Heart right ventricle (tissue), 16 donors: ENCODE results near the gene DES. TPM values are rescaled to one million over a fixed set of nuclear protein-coding genes. Genes with fewer than 3 reads are reported as not detected.

Experiments
- ATAC-seq, 8 donors: fragments of 200-7000 bp; cut with Tn5 transposase; one replicate each; pipeline ENCODE4 v1.9.1; 2020; ENCODE audit warnings: mild to moderate bottlenecking in 8 of 8, moderate library complexity in 8 of 8, moderate number of reproducible peaks in 1 of 8
- DNase-seq, 2 donors: peaks; one replicate each; pipeline ENCODE4 v3.0.0-alpha.2; 2020
- H3K27ac ChIP-seq, 10 donors: fragments of 200-600 bp; sonication (generic) in 2 of 10; one replicate each; pipeline versions ENCODE4 v1.5.0 to v1.8.0; 2020 to 2022; ENCODE audit warnings: mild to moderate bottlenecking in 3 of 10
- H3K27me3 ChIP-seq, 7 donors: fragments of 200-600 bp; one replicate each; pipeline ENCODE4 v1.8.0; 2021 to 2022; ENCODE audit warnings: mild to moderate bottlenecking in 2 of 7
- H3K36me3 ChIP-seq, 9 donors: fragments of 200-600 bp; sonication (generic) in 1 of 9; one replicate each; pipeline versions ENCODE4 v1.5.0 to v1.8.0; 2020 to 2022; ENCODE audit warnings: mild to moderate bottlenecking in 2 of 9
- H3K4me1 ChIP-seq, 9 donors: fragments of 200-600 bp; sonication (generic) in 1 of 9; one replicate each; pipeline versions ENCODE4 v1.5.0 to v1.8.0; 2020 to 2022; ENCODE audit warnings: mild to moderate bottlenecking in 4 of 9
- H3K4me3 ChIP-seq, 10 donors: fragments of 200-600 bp; sonication (generic) in 2 of 10; one replicate each; pipeline versions ENCODE4 v1.5.0 to v1.8.0; 2020 to 2022; ENCODE audit warnings: mild to moderate bottlenecking in 7 of 10, moderate library complexity in 2 of 10
- H3K9me3 ChIP-seq, 11 donors: fragments of 200-600 bp in 10 of 11; sonication (generic) in 2 of 11; one replicate each; pipeline versions ENCODE4 v1.5.0 to v1.8.0; 2013 to 2022; ENCODE audit warnings: mild to moderate bottlenecking in 2 of 11, control low read depth in 1 of 11, moderate library complexity in 1 of 11
- WGBS, 2 donors: extraction: QIAGEN DNeasy Blood & Tissue Kit; methylation state at CpG; one replicate each; pipeline ENCODE4 v1.1.7; 2013; ENCODE audit warnings: inconsistent platforms in 1 of 2; 5-methylcytosine and 5-hydroxymethylcytosine counted together
- intact Hi-C, 10 donors: fragments of 100-400 bp; cut with DNase I; formaldehyde crosslinking; loops; one replicate each; pipeline versions ENCODE4 v1.11.1 to v1.14.2; 2022
- polyA plus RNA-seq, 2 donors: library from polyadenylated mRNA; stranded (reverse); fragments of 200-250 nt; gene quantifications; one replicate each; pipeline ENCODE4 v1.2.3, GENCODE V29; 2013
- total RNA-seq, 10 donors: library from RNA; stranded (reverse); fragmentation: NEBNext Ultra II Directional in 3 of 10; extraction: Animal tissue kit (Norgen Biotek cat#: 25700) in 3 of 10; gene quantifications; one replicate each; pipeline versions ENCODE4 v1.2.1 to v1.2.4, GENCODE V29; 2021 to 2023
- TF ChIP-seq, protein P1 (sequence below), 9 donors: fragments of 200-600 bp; sonication (generic) in 2 of 9; IDR thresholded peaks; one replicate each; pipeline versions ENCODE4 v1.5.0 to v1.8.0; 2021 to 2022; ENCODE audit warnings: antibody characterized with exemption in 9 of 9, mild to moderate bottlenecking in 5 of 9, moderate library complexity in 1 of 9
- donor health status: Arrhythmogenic right ventricular cardiomyopathy.
- donor health status: ischemic (EF 13 %, LVEDD 7.1; RV severe dilation, severe dysfunction).
- donor health status: healthy with polysubstance abuse.
- donor health status: DM: no; HTN: yes; CAD: no.
- donor health status: DM: no; HTN: no; CAD: no.
- donor health status: ischemic (EF 25% LVEDD 6.9; RV normal size, moderate dysfunction).
- donor health status: ischemic (EF 25% LVEDD 5.7; RV mildly dilated, moderate dysfunction).
- donor health status: healthy.
- donor health status: DM: yes; HTN: yes; CAD: no.
- donor health status: Ischemic cardiomyopathy.
- donor health status: ischemic (EF 35%, LVEDD 5.7; RV mildly dilated, moderate dysfunction).
- donor health status: nonischemic (EF 11% LVEDD 7.7; RV severe dilation, severe dysfunction).
- donor health status: DM: yes; HTN: yes; CAD: no.
- donor health status: PGD.
- donor health status: ischemic (EF 29% LVEDD 5.4; RV normal size, mild dysfunction).
- donor health status: nonischemic (EF 23%, LVEDD 6.1; RV moderate dilation, normal function).

Gene DES
- total and polyA plus RNA-seq, 12 donors = 12,560 to 18,019 (median 15,816) TPM

DNA sequence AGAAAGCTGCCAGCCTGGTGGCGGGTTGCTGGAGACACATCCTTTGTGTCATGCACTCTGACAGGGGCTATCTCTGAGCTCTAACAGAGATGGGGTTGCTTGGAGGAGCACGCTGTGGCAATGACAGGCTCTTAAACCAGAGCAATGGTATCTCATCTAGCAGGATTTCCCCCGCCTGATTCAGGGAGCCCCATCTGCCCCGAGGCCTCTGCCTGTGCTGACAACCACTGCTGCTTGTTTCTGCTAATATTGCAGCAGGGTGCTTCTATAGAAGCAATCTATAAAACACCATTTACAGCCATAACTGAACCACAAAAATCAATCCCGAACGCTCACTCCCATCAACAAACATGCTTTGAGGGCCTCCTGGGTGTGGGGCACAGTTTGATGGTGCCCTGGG, 17.6 kb upstream of the DES start:
- no peak overlapping the region for H3K27ac ChIP-seq
- DNase-seq (no peak), ATAC-seq (no peak)
- TF ChIP-seq, protein P1, sequence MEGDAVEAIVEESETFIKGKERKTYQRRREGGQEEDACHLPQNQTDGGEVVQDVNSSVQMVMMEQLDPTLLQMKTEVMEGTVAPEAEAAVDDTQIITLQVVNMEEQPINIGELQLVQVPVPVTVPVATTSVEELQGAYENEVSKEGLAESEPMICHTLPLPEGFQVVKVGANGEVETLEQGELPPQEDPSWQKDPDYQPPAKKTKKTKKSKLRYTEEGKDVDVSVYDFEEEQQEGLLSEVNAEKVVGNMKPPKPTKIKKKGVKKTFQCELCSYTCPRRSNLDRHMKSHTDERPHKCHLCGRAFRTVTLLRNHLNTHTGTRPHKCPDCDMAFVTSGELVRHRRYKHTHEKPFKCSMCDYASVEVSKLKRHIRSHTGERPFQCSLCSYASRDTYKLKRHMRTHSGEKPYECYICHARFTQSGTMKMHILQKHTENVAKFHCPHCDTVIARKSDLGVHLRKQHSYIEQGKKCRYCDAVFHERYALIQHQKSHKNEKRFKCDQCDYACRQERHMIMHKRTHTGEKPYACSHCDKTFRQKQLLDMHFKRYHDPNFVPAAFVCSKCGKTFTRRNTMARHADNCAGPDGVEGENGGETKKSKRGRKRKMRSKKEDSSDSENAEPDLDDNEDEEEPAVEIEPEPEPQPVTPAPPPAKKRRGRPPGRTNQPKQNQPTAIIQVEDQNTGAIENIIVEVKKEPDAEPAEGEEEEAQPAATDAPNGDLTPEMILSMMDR (IDR thresholded peaks at IDR 0.05) = no peak
- H3K27me3 ChIP-seq = no peaks in the 10 kb centered on the region
- no peaks in the 10 kb centered on the region for H3K36me3 ChIP-seq
- no peak overlapping the region for H3K4me3 ChIP-seq
- WGBS, 2 donors = 57 to 70% methylated on average over 6 of the region's 6 CpGs
- intact Hi-C loops = loop anchor here in 7 of 10 donors (5.0 to 10.0 kb wide), 6 partner anchors 52 to 244 kb away; no protein-coding TSS in a partner anchor
- H3K4me1 ChIP-seq = peaks cover 0 to 29% (median 11%) of the 10 kb centered on the region in 9 donors
- no peaks in the 10 kb centered on the region for H3K9me3 ChIP-seq

- no peak for DNase-seq
- Histone ChIP-seq H3K4me3 (no peak overlapping the region), H3K27ac (no peak overlapping the region), H3K4me1 (peaks cover 0 to 40% (median 19%) of the 10 kb centered on the region in 9 donors), H3K36me3 (no peaks in the 10 kb centered on the region), H3K27me3 (no peaks in the 10 kb centered on the region), H3K9me3 (no peaks in the 10 kb centered on the region)
- 90 to 91% methylated on average over 8 of the region's 8 CpGs for WGBS, 2 donors
- TF ChIP-seq, protein P1 (IDR thresholded peaks at IDR 0.05) = no peak
- intact Hi-C loops = loop anchor here (2.0 to 10.0 kb wide), 9 partner anchors 33 to 243 kb away; partner anchors contain the start of gene SPEG (in 1 of the 10)
- ATAC-seq = no peak
These were observed 16.6 kb upstream of the DES start for GRCh38 chr2:219401606-219402005.

DNA sequence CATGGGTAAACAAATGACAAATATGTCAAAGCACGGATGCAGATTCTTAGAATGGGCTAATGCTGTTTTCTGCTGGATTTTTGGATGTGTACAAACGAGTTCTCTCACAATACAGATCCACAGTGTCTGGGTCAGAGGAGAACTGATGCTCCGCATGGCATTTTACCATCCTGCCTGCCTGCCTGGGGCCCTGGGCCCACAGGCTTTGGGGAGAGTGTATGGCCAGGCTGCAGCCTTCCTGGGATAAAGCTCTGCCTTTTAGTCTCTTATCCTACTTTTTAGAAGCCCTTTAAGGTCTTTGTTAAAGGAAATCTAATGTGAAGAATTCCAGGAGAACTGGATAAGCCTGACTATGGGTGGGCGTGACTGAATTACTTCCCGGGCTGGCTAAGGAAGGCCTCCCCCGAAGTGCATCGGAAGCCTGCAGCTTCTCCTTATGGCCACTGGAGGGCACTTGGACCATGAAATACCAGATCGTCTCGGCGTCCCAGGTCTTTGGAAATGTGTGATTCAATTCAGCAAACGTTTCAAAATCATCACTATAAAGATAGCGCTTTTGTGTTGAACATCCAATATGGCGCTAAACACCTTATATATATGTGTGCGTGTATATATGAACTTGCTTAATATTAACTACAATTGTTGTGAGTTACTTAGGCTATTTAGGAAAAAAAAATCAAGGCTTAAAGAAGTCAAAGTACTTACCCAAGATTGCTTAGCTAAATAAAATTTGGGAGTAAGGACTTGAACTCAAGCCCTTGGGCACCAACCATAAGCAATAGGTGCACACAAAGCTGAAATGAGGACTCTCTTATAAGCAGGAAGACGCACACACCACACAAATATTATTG, 15.3 kb upstream of the DES start:
- 20% methylated on average over 15 of the region's 15 CpGs for WGBS, 2 donors
- peak overlapping the region in 8 of 10 donors; percentile 83 to 96 (median 92) for H3K27ac ChIP-seq
- no peaks in the 10 kb centered on the region for H3K9me3 ChIP-seq
- no peaks in the 10 kb centered on the region for H3K27me3 ChIP-seq
- H3K4me1 ChIP-seq = peaks cover 0 to 50% (median 19%) of the 10 kb centered on the region in 9 donors
- TF ChIP-seq, protein P1 (IDR thresholded peaks at IDR 0.05) = peak; percentile 83 to 94 (median 90)
- ATAC-seq (peak in 6 of 8 donors; percentile 7 to 31 (median 19)), DNase-seq (peak in 1 of 2 donors; percentile 75)
- no peak overlapping the region for H3K4me3 ChIP-seq
- no peaks in the 10 kb centered on the region for H3K36me3 ChIP-seq
- intact Hi-C loops = loop anchor here (1.0 to 10.0 kb wide), 10 partner anchors 32 to 242 kb away; partner anchors contain the start of gene SPEG (in 1 of the 10)

- no peaks in the 10 kb centered on the region for H3K27me3 ChIP-seq
- peaks cover 0 to 60% (median 21%) of the 10 kb centered on the region in 9 donors for H3K4me1 ChIP-seq
- H3K27ac ChIP-seq = peak overlapping the region; percentile 79 to 96 (median 90)
- DNase-seq = no peak
- intact Hi-C loops = loop anchor here (1.0 to 10.0 kb wide), 14 partner anchors 15 to 241 kb away; partner anchors contain the start of genes SPEG (in 3 of the 10), DES (in 1 of the 10) and GMPPA (in 1 of the 10)
- H3K9me3 ChIP-seq = no peaks in the 10 kb centered on the region
- TF ChIP-seq, protein P1 (IDR thresholded peaks at IDR 0.05) = no peak
- no peaks in the 10 kb centered on the region for H3K36me3 ChIP-seq
- no peak for ATAC-seq
- WGBS, 2 donors = 87% methylated on average over 9 of the region's 9 CpGs
- no peak overlapping the region for H3K4me3 ChIP-seq
These were observed 14.3 kb upstream of the DES start for GRCh38 chr2:219403861-219404260.
